ENCODE measurements around the gene GALNT10.

DNA sequence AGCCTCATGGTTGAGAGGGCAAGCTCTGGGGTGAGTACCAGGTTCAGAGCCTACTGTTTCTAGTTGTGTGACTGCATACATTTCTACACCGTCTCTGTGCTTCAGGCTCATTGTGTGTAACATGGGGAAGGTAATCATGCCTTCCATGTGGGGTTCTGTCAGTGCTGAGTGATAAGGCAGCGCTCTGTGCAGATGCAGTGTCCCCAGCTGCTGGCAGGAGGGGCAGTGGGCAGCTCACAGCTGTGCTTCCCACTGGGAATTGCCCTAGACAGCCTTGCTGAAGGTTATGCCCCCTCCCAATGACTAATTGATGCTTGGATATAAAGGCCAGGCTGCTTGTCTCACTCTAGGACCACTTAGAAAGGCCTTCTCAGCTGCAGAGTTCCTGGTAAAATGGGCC lies 133.5 kb downstream of the GALNT10 start:
- TF ChIP-seq, protein P1, sequence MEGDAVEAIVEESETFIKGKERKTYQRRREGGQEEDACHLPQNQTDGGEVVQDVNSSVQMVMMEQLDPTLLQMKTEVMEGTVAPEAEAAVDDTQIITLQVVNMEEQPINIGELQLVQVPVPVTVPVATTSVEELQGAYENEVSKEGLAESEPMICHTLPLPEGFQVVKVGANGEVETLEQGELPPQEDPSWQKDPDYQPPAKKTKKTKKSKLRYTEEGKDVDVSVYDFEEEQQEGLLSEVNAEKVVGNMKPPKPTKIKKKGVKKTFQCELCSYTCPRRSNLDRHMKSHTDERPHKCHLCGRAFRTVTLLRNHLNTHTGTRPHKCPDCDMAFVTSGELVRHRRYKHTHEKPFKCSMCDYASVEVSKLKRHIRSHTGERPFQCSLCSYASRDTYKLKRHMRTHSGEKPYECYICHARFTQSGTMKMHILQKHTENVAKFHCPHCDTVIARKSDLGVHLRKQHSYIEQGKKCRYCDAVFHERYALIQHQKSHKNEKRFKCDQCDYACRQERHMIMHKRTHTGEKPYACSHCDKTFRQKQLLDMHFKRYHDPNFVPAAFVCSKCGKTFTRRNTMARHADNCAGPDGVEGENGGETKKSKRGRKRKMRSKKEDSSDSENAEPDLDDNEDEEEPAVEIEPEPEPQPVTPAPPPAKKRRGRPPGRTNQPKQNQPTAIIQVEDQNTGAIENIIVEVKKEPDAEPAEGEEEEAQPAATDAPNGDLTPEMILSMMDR (IDR thresholded peaks at IDR 0.05 in 2 of 3, conservative IDR thresholded peaks at IDR 0.05 in 1 of 3; ENCODE audit: insufficient read depth in 2 of 3, low read depth in 1 of 3, low read length in 3 of 3): no peak
- TF ChIP-seq ZNF146 (CRISPR knock-in tag; IDR thresholded peaks at IDR 0.05; ENCODE audit: unreplicated experiment): no peak
- TF ChIP-seq, protein P2, sequence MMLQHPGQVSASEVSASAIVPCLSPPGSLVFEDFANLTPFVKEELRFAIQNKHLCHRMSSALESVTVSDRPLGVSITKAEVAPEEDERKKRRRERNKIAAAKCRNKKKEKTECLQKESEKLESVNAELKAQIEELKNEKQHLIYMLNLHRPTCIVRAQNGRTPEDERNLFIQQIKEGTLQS (IDR thresholded peaks at IDR 0.05): no peak
- TF ChIP-seq, protein P2 (CRISPR knock-in tag; conservative IDR thresholded peaks at IDR 0.05): no peak
- TF ChIP-seq POLR2A (conservative IDR thresholded peaks at IDR 0.05): no peak
- no peak for TF ChIP-seq TEAD2 (tag; IDR thresholded peaks at IDR 0.05)
- TF ChIP-seq, protein P3, sequence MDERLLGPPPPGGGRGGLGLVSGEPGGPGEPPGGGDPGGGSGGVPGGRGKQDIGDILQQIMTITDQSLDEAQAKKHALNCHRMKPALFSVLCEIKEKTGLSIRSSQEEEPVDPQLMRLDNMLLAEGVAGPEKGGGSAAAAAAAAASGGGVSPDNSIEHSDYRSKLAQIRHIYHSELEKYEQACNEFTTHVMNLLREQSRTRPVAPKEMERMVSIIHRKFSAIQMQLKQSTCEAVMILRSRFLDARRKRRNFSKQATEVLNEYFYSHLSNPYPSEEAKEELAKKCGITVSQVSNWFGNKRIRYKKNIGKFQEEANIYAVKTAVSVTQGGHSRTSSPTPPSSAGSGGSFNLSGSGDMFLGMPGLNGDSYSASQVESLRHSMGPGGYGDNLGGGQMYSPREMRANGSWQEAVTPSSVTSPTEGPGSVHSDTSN (CRISPR knock-in tag; IDR thresholded peaks at IDR 0.05; ENCODE audit: low read depth): no peak
- TF ChIP-seq, protein P3 (tag; conservative IDR thresholded peaks at IDR 0.05; ENCODE audit: low read depth): no peak
- no peak for TF ChIP-seq ZNF830 (CRISPR knock-in tag; IDR thresholded peaks at IDR 0.05)
- TF ChIP-seq HMG20B (CRISPR knock-in tag; IDR thresholded peaks at IDR 0.05): no peak
- TF ChIP-seq RBBP5 (IDR thresholded peaks at IDR 0.05; ENCODE audit: borderline replicate concordance, insufficient read depth, low read length, poor library complexity, severe bottlenecking): no peak
- TF ChIP-seq, protein P4, sequence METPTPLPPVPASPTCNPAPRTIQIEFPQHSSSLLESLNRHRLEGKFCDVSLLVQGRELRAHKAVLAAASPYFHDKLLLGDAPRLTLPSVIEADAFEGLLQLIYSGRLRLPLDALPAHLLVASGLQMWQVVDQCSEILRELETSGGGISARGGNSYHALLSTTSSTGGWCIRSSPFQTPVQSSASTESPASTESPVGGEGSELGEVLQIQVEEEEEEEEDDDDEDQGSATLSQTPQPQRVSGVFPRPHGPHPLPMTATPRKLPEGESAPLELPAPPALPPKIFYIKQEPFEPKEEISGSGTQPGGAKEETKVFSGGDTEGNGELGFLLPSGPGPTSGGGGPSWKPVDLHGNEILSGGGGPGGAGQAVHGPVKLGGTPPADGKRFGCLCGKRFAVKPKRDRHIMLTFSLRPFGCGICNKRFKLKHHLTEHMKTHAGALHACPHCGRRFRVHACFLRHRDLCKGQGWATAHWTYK (CRISPR knock-in tag; IDR thresholded peaks at IDR 0.05): no peak
- no peak for TF ChIP-seq HNRNPH1 (optimal IDR thresholded peaks at IDR 0.05; ENCODE audit: low read depth, low read length)
- TF ChIP-seq EP300 (IDR thresholded peaks at IDR 0.05; ENCODE audit: low read length): no peak

Measured in K562 (cell line).